Lower leg skin (tissue), 4 donors: ENCODE measurements around the gene INSYN2A. TPM values are rescaled to one million over a fixed set of nuclear protein-coding genes. Genes with fewer than 3 reads are reported as not detected.

Source experiments
- DNase-seq, 2 donors: peaks; one replicate each; pipeline ENCODE4 v3.0.0-alpha.2; 2019; ENCODE audit warnings: low spot score in 2 of 2
- H3K4me3 ChIP-seq: fragments of 200-600 bp; sonication (generic); 2 replicates; pipeline ENCODE4 v1.5.1; 2017; ENCODE audit warnings: mild to moderate bottlenecking, low read depth; ENCODE audit not compliant: poor library complexity, severe bottlenecking
- CTCF ChIP-seq, 3 donors: fragments of 450-650 bp; IDR thresholded peaks; one replicate each; pipeline ENCODE4 v1.5.1; 2016; ENCODE audit warnings: antibody characterized with exemption in 3 of 3, mild to moderate bottlenecking in 3 of 3, moderate library complexity in 2 of 3
- POLR2A ChIP-seq, 2 donors: fragments of 450-650 bp; IDR thresholded peaks; one replicate each; pipeline ENCODE4 v1.6.1; 2016 to 2017; ENCODE audit warnings: antibody characterized with exemption in 2 of 2, mild to moderate bottlenecking in 1 of 2, moderate library complexity in 1 of 2
- WGBS, 2 donors: methylation state at CpG; one replicate each; pipeline ENCODE4 v1.1.5; 2018; 5-methylcytosine and 5-hydroxymethylcytosine counted together
- intact Hi-C: fragments of 100-400 bp; cut with DNase I; formaldehyde crosslinking; loops from one replicate; pipeline ENCODE4 v1.15.0; 2023; ENCODE audit warnings: low total_unique reads
- total RNA-seq, 4 donors: library from RNA; depleted of rRNA; stranded (reverse); fragments of >200 nt; gene quantifications; one replicate each; pipeline ENCODE4 v1.1.0, GENCODE V29; 2016

The INSYN2A gene
- total RNA-seq, 4 donors from 2014 or later = 0.08 to 0.29 TPM; not detected in 2

GRCh38 chr10:127184582-127184981 lies 11.8 kb downstream of the INSYN2A start:
- no peak overlapping the region for H3K4me3 ChIP-seq
- WGBS, 2 donors = 100% methylated on average over 2 of the region's 2 CpGs
- intact Hi-C loops = no loop called here
- no peak for DNase-seq
- TF ChIP-seq POLR2A (IDR thresholded peaks at IDR 0.05) (no peak), CTCF (IDR thresholded peaks at IDR 0.05) (no peak)

GRCh38 chr10:127182161-127182560 lies 14.2 kb downstream of the INSYN2A start:
- intact Hi-C loops = no loop called here
- no peak overlapping the region for H3K4me3 ChIP-seq
- 90 to 94% methylated on average over 4 of the region's 4 CpGs for WGBS, 2 donors
- no peak for DNase-seq
- TF ChIP-seq CTCF (IDR thresholded peaks at IDR 0.05) (no peak), POLR2A (IDR thresholded peaks at IDR 0.05) (no peak)

GRCh38 chr10:127179612-127180250 lies 16.7 kb downstream of the INSYN2A start:
- intact Hi-C loops = no loop called here
- H3K4me3 ChIP-seq = no peak overlapping the region
- WGBS, 2 donors = 95 to 96% methylated on average over 6 of the region's 6 CpGs
- TF ChIP-seq POLR2A (IDR thresholded peaks at IDR 0.05) (no peak), CTCF (IDR thresholded peaks at IDR 0.05) (no peak)
- no peak for DNase-seq

GRCh38 chr10:127176649-127177048 lies 19.7 kb downstream of the INSYN2A start:
- 87 to 90% methylated on average over 16 of the region's 16 CpGs for WGBS, 2 donors
- TF ChIP-seq CTCF (IDR thresholded peaks at IDR 0.05) (no peak), POLR2A (IDR thresholded peaks at IDR 0.05) (no peak)
- intact Hi-C loops = no loop called here
- H3K4me3 ChIP-seq = no peak overlapping the region
- DNase-seq = no peak

GRCh38 chr10:127175357-127176110 lies 20.9 kb downstream of the INSYN2A start:
- H3K4me3 ChIP-seq = no peak overlapping the region
- no peak for TF ChIP-seq CTCF (IDR thresholded peaks at IDR 0.05)
- no peak for TF ChIP-seq POLR2A (IDR thresholded peaks at IDR 0.05)
- 96% methylated on average over 30 to 38 of the region's 40 CpGs for WGBS, 2 donors
- intact Hi-C loops = no loop called here
- no peak for DNase-seq
